ENCODE results near the gene SLC38A9.
"Not testable (repeated sequence)": the region's sequence is repeated elsewhere in the genome, so short reads cannot be mapped to it uniquely, and the experiment has no call there.

Gene SLC38A9

GRCh38 chr5:55711507-55712022 lies 559 bp downstream of the SLC38A9 start:
- H3K4me3 ChIP-seq: peak overlapping the region; percentile 63 to 89 (median 71)
- H3K27ac ChIP-seq: peak overlapping the region in 20 of 21 experiments; percentile 22 to 89 (median 75)

DNA sequence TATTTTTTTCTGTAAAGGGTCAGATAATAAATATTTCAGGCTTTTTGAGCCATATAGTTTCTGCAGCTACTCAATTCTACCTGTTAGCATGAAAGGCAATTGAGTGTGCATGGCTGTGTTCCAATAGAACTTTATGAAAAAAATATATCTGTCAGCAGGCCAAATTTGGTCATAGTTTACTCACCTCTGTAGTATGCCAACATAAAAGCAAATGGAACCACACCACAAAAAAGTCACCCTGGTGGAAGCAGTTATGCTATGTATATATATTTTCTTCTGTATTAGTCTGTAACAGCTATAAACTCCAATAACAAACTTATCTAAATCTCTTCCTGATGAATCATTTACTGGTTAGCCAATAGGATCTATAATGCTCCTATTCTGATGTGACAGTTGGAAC lies 3.4 kb downstream of the SLC38A9 start:
- no peak overlapping the region for H3K4me3 ChIP-seq
- H3K27ac ChIP-seq: no peak overlapping the region

- Histone ChIP-seq H3K27ac (no peak overlapping the region), H3K4me3 (no peak overlapping the region)
Observed at GRCh38 chr5:55706230-55706629, 5.9 kb downstream of the SLC38A9 start.

DNA sequence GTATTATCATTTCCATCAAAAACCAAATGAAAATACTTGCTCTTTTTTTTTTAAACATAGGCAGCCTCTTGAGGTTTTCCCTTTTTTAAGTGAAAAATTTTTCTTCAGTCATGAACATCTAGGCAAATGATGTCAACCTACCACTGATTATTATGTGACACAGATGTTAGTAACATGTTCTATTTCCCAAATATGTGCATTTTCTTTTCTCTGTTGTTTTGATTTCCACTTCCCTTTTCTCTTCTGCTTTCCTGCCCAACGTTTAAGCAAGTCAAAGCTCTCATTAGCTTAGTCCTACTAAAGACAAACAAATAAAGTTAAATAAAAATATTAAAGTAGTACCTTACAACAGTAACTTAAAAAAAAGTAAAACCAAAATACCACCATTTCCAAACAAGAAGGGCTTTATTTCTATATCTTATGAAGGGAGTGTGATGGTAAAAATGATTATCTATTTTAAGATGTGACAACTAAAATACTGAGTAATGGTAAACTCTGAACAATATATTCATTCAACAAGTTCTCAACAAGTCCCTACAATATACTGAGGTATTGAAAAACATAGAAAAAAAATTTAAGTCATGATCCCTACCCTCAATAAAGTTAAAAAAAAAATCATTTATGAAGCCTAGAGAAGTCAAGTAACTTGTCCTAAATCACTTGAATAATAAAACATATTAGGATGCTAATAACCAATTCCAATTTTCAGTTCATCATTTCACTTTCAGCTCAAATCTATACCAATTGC lies 9.4 kb downstream of the SLC38A9 start:
- Histone ChIP-seq H3K27ac (no peak overlapping the region), H3K4me3 (no peak overlapping the region)

DNA sequence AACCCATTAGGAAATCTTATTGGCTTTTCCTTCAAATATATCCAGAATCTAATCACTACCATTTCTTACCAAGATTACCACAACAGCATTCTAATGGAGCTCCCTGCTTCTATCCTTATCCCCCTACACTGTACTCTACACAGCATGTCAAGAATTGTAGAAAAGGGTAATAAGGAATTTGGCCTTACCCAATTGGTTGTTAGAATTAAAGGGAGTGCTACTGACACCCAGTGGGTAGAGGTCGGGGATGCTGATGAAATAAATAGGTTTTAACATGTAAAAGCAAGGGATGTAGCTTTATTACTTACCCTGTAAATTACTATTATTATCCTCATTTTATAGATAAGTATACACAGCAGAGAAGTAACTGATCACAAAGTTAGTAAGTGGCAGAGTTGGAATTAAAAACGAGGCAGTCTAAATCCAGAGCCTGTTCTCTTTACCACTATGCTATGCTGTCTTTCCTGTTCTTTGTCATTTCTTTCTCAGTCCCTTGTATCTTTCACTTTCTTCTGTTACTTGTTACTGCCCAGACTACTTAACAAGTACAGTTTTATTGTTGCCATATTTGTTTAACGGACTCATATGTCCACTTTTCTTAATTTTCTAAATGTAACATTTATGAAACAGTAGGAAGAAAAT lies 10.5 kb downstream of the SLC38A9 start:
- no peak overlapping the region for H3K4me3 ChIP-seq

GRCh38 chr5:55700745-55701144 lies 11.4 kb downstream of the SLC38A9 start:
- Histone ChIP-seq H3K4me3 (no peak overlapping the region), H3K27ac (no peak overlapping the region)

More for the DNA sequence above, 10.5 kb downstream of the SLC38A9 start:
- no peak overlapping the region for H3K27ac ChIP-seq

GRCh38 chr5:55699041-55699688 lies 13.0 kb downstream of the SLC38A9 start:
- no peak overlapping the region for H3K4me3 ChIP-seq
- H3K27ac ChIP-seq: no peak overlapping the region

- not testable (repeated sequence) for H3K4me3 ChIP-seq, H3K27ac ChIP-seq
Observed at GRCh38 chr5:55696704-55697103, 15.4 kb downstream of the SLC38A9 start.

- Histone ChIP-seq H3K27ac (no peak overlapping the region), H3K4me3 (no peak overlapping the region)
Observed at GRCh38 chr5:55694152-55694830, 17.8 kb downstream of the SLC38A9 start.

DNA sequence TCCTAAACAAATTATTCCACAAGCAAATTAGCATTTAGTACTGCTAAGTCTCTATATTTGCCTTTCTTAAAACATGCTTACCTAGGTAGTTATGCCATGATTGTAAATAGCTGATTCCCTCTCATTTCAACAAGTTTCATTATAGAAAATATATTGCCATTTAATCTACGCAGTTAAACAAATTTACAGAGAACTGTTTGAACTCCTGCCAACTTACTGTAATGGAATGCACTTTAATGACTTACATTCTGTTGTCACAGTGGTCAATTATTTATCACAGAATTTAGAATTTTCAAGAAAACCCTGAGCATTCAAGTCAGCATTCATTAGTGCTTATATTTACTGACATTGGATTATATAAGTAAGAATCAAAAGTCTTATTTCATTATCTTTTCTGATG lies 19.6 kb downstream of the SLC38A9 start:
- H3K4me3 ChIP-seq: no peak overlapping the region
- H3K27ac ChIP-seq: no peak overlapping the region

GRCh38 chr5:55692106-55692417 lies 20.1 kb downstream of the SLC38A9 start:
- no peak overlapping the region for H3K4me3 ChIP-seq
- H3K27ac ChIP-seq: no peak overlapping the region

- H3K27ac ChIP-seq: peak overlapping the region in 3 of 21 experiments; percentile 13 to 23 (median 17)
Observed at GRCh38 chr5:55691265-55692105, 20.6 kb downstream of the SLC38A9 start.

DNA sequence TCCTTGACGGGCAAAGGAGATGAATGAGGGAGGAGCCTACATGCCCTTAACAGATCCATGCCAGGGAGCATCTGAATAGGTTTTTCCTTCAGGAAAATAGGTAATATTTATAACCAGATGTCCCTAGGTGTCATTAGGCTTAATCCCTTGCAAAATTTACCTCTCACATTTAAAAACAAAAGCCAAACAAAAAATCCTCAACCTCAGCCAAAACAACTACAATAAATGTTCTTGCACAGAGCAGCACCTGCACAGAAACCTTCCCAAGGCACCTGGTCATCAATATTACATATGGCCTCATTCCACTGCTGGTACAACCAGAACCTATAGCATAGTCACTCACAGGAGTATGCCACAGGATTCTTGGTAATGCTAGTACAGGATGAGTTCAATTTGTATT lies 30.1 kb downstream of the SLC38A9 start:
- H3K4me3 ChIP-seq: no peak overlapping the region
- H3K27ac ChIP-seq: no peak overlapping the region

More at GRCh38 chr5:55691265-55692105, 20.6 kb downstream of the SLC38A9 start:
- H3K4me3 ChIP-seq: no peak overlapping the region

DNA sequence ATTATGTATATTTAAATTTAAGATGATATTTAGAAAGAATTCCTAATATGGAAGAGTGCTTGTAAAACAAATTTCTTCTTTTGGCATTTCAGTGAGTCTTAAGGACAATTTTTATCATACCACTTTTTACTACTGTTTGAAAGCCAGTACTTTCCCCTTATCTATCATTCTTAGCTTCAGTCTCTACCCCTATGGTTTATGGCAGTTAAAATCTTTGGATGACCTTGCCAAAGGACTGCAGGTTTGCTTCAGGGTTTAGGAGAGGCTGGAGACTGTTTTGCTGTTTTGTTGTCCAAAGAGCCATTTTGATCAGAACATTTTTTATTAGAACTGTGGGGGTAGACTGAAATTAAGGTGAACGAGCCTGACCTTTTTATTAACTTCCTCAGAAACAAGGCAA lies 30.8 kb downstream of the SLC38A9 start:
- Histone ChIP-seq H3K27ac (peak overlapping the region in 1 of 21 experiments; percentile 12), H3K4me3 (no peak overlapping the region)

DNA sequence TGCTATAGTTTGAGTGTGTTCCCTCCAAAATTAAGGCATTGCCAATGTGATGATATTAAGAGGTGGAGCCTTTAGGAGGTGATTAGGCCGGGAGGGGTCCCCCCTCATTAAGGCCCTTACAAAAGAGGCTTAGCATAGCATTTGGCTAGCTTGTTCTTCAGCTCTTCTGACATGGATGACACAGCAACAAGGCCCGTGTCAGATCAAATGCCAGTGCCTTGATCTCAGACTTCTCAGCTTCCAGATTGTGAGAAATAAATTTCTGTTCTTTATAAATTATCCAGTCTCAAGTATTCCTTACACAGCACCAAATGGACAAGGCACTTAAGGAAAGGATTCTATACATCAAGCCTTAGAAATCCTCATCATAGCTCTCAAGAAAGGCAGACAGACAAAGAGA lies 31.8 kb downstream of the SLC38A9 start:
- H3K4me3 ChIP-seq: no peak overlapping the region

GRCh38 chr5:55679556-55679955 lies 32.6 kb downstream of the SLC38A9 start:
- peak overlapping the region in 1 of 21 experiments; percentile 5 for H3K27ac ChIP-seq
- no peak overlapping the region for H3K4me3 ChIP-seq

More for the DNA sequence above, 31.8 kb downstream of the SLC38A9 start:
- H3K27ac ChIP-seq: peak overlapping the region in 6 of 21 experiments; percentile 7 to 38 (median 18)

DNA sequence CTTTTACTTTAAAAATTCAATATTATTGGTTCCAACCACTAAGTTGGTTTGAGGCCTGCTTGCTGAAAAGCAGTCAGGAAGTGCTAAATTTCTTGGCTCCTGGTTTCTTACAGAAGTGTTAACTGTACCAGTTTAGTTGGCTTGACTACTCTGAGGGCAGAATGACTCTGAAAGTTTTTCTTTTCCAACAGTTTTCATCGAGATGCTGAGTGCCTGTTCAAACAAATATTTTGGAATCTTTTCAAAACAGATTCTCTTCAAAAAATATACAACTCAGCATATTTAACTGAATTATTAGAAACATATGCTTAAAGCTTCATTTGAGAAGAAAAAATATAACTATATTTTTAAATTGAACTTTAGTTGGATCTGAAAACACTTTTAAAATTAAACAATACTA lies 37.0 kb downstream of the SLC38A9 start:
- Histone ChIP-seq H3K27ac (peak overlapping the region in 7 of 21 experiments; percentile 0 to 49 (median 25)), H3K4me3 (no peak overlapping the region)

DNA sequence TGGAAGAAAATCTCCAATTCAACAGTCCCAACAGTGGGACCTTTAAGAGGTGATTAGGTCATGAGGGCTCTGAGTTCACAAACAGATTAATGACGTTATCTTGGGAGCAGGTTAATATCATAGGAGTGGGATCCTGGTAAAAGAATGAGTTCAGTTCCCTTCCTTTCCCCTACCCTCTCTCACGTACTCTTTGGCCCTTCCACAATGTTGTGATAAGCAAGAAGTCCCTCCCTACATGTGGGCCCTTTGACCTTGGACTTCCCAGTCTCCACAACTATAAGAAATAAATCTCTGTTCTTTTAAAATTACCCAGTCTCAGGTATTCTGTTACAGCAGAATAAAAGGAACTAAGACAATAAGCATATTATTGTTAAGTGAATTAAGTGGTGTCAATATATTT lies 37.8 kb downstream of the SLC38A9 start:
- Histone ChIP-seq H3K27ac (peak overlapping the region in 4 of 21 experiments; percentile 6 to 46 (median 26)), H3K4me3 (no peak overlapping the region)

- Histone ChIP-seq H3K4me3 (no peak overlapping the region), H3K27ac (peak overlapping the region in 3 of 21 experiments; percentile 27 to 43 (median 37))
Observed at GRCh38 chr5:55672477-55672911, 39.6 kb downstream of the SLC38A9 start.

All from skin epidermis (tissue), 12 donors.